GDM1 (cell line): ENCODE results near the gene KCNAB1.
"Not testable (repeated sequence)": the region's sequence is repeated elsewhere in the genome, so short reads cannot be mapped to it uniquely, and the experiment has no call there.

Experiments used
- DNase-seq: peaks from one replicate; lab custom pipeline; 2025; lab: John Stamatoyannopoulos, UW

The KCNAB1 gene

DNA sequence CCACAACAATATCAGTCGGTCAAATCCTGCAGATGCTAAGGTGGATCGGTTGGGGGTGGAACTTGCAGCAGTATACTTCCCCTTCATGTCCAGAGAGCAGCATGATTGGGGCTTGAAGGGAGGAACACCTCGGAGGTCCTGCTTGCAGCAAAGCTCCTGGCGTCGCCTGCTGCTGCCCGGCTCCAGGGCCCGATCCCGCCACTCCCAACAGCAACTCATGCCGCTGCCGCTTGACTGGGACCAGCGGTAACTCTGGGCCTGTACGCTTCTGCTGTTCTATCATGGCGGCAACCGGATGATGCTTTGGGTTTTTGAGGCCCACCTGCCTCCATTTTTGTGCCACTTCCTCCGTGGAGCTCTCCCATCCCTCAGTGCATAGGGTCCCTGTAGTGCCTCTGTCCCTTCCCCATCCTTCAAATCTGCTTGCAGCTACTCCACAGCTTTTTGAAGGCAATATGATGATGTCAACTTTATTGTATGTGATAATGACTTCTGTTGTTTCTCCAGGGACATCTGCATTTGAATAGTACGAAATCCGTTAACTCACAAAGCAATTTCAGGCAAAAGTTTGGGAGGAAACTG, 56.3 kb downstream of the KCNAB1 start:
- DNase-seq = no peak

DNA sequence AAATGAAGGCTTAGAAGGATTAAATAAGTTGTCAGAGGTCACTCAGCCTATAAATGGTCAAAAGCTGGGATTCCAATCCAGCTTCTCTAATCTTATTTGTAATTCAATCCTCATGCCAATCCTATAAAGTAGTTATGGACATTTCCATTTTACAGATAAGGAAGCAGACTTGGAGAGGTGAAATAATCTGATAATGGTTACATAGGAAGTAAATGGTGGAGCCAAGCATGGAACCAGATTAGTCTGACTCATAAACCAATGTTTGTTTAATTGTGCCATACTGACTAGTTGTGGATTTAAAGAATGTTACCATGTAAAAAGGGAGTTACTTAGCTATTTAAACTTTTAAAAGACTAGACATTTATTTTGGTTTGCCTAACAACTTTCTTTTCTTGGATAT, 59.7 kb downstream of the KCNAB1 start:
- no peak for DNase-seq

GRCh38 chr3:156181509-156181908, 61.1 kb downstream of the KCNAB1 start:
- DNase-seq = no peak

DNA sequence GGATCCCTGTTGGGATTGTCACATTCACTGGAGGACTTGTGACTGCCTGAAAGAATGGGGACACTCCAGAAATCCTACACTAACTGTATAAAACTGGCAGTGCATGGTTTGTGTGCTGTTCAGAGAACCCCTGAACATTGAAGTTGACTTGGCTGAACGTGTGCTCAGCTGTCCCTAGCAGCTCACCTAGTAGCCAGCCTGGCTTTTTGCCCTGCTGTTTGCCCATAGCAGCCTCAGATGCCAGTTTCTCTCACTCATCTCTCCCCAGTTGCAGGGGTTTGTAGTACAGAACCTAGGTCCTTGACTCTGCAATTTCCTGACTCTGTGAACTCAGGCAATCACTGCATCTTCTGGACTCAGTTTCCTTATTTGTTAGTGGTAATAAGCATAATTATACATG, 63.0 kb downstream of the KCNAB1 start:
- no peak for DNase-seq

DNA sequence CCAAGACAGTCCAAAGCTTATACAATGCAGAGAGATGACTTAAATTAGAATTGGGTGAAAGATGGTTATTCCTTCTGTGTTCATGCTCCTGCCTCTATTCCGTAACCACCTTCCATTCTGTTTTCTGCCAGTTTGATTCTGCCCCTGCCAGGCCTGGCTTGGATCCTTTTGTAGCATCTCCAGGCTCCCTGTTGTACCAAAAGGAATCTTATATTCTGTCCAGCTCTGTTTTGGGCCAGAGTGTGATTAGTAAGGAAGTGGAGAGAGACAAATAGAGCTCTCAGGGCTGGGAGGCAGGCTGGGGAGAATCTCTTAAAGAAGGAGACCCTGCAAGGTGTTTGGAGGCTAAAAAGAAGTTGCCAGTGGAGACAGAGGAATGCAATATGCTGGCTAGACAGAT, 63.8 kb downstream of the KCNAB1 start:
- no peak for DNase-seq

DNA sequence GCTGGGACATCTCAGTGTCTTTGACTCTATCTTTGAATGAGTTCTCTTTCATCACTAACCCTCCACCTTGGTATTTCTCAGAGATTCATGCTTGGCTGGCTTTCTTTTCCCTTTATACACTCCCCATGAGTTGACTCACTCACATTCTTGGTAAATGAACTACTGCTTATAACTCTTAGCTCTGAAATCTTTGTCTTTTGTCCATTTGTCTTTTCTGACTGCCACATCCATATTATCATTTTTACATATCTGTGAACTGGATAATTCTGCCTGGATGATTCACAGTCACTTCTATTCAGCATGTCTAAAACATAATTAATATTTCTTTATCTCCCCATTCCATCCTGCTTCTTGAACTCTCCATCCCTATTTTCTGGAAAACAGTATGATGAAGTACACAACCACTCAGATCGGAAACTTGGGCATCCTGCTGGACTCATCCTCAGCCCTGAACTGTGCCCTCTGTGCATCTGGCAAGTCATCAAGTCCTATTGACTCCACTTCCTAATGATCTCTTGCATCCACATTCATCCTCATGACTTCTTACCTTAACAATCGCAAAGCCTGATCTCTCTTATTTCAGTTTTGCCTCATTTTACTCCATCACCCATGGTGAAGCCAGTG, 66.9 kb downstream of the KCNAB1 start:
- no peak for DNase-seq

DNA sequence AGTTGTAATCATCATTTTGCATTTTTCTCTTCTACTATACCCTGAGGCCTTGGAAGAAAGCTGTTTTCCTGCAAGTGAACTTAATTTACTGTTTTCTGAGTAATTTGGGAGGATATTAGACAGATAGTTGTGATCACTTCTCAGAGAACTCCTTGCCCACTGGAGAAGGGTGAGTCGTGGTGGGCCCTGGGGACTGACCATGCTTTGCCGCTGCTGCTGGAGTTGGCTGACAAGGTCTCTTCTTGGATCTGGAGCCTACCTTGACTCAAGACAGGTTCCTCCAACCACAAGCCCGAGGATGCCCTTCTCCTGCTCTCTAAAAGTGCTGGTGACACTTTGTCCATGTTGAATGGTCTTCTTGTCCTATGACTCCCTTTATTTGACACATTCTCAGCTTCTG, 68.4 kb downstream of the KCNAB1 start:
- DNase-seq = no peak

GRCh38 chr3:156189927-156190326, 69.5 kb downstream of the KCNAB1 start:
- no peak for DNase-seq

DNA sequence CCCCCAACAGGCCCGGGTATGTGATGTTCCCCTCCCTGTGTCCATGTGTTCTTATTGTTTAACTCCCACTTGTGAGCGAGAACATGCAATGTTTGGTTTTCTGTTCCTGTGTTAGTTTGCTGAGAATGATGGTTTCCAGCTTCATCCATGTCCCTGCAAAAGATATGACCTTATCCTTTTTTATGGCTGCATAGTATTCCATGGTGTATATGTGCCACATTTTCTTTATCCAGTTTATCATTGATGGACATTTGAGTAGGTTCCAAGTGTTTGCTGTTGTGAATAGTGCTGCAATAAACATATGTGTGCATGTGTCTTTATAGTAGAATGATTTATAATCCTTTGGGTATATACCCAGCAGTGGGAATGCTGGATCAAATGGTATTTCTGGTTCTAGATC, 74.6 kb downstream of the KCNAB1 start:
- not testable (repeated sequence) for DNase-seq

GRCh38 chr3:156197152-156197551, 76.8 kb downstream of the KCNAB1 start:
- not testable (repeated sequence) for DNase-seq

- no peak for DNase-seq
These were observed 81.3 kb downstream of the KCNAB1 start for GRCh38 chr3:156201411-156202405.

- no peak for DNase-seq
These were observed 85.8 kb downstream of the KCNAB1 start for GRCh38 chr3:156206157-156206556.

DNA sequence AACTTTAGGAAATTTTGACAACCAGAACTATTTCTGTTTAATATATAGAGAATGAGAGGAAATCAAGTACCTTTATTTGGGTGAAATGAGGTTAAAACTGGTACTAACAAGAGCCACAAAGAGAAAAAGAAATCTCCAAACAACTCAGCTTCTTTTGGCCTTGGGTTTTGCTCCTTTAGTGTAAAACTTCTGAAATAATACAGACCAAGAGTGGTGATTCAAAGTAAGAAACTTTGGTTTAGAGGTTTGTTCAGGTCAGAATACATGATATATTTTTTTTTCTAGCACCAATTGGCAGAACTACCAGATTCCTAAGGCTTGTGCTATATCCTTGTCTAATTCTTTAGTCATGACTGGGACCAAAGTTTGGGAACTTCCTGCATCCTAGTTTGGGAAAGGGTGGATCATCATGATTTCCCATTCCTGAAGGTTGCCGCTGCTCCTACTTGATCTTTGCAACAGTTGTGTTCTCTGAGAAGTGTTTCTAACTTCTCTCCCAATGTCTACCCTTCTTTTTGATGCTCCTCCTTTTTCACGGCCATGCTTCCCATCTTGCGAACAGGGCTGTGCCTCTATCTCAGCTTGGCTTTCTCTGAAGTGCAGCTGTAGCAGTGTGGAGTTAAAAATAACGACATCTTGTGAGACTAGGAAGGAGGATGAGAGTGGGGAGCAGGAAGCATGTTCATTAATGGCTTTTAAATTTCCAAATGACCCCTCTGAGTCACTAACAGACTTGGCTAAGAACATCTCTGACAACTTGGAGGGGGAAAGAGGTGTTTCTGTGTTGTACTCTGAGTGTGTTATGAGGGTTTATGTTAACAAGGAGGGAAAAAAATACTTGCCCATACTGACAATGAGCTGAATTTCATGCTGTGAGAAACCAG, 87.7 kb downstream of the KCNAB1 start:
- DNase-seq = no peak

- no peak for DNase-seq
These were observed 89.4 kb downstream of the KCNAB1 start for GRCh38 chr3:156209631-156210335.

DNA sequence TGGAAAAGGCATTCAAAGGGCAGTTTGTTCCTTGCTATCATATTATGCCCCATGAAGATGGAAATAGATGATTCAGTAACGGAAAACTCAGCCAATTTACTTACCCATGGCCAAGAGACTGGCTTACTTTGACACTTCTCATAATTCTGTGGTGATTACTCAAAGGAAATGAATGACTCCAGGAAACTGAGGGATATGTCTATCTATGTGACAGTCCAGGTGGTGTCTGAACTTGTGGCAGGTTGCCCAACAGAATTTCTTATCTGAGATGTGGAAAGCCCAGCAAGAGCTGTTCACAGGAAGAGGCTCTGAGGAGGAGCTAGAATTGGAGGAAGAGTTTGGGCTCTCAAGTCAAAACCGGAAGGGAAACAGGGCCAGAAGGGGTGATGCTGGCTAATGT, 91.2 kb downstream of the KCNAB1 start:
- peak; percentile 65 for DNase-seq

GRCh38 chr3:156214676-156215075, 94.3 kb downstream of the KCNAB1 start:
- no peak for DNase-seq

GRCh38 chr3:156215751-156216150, 95.4 kb downstream of the KCNAB1 start:
- DNase-seq = no peak

- DNase-seq = no peak
These were observed 95.8 kb downstream of the KCNAB1 start for GRCh38 chr3:156216216-156216615.

DNA sequence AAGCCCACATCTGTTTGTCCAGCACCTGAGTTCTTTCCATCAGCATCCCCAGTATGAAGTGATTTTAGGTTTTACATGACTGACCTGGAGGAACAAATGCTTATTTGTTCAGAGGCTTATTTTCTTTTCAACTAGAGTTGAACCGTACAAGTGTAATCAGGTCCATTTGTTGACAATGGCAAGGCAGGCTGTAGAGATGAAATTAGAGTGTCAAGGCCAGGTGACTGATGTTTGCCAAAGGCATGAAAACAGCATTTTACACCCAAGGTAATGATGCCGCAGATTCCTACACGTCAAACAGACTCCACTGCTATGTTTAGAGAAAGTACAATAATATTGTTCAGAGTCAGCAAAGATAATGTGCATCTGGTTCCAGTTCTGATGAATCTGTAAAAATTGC, 96.5 kb downstream of the KCNAB1 start:
- no peak for DNase-seq

DNA sequence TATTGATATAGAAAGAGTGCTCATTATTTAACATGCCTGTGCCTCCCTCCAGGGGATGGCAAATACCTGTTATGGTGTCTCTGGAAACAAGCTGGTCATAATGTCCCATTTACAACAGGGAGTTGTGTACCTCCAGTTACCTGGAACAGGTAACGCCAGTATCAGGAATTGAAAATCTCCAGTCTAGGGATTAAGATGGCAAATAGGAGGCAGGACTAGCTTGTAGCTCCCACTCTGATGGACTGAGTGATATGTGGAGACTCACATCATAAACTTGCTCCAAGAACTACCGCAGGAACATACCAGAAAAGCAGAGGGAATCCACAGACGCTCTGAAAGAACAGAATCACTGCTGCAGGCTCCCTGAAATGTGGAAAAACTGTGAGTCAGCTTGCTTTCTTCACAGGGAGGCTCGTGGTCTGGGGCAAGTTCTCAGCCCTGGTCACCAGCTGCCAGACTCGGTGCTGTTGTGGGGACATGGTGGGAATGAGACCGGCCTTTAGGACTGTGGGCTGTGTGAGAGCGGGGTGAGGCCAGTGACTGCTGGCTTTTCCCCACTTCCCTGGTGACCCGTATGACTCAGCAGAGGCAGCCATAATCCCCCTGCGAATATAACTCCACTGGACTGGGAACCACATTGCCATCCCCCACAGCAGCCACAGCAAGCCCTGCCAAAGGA, 97.4 kb downstream of the KCNAB1 start:
- DNase-seq = no peak

- no peak for DNase-seq
These were observed 98.0 kb downstream of the KCNAB1 start for GRCh38 chr3:156218353-156218744.
